ENCODE data around the gene MAP4K4.

Gene MAP4K4

DNA sequence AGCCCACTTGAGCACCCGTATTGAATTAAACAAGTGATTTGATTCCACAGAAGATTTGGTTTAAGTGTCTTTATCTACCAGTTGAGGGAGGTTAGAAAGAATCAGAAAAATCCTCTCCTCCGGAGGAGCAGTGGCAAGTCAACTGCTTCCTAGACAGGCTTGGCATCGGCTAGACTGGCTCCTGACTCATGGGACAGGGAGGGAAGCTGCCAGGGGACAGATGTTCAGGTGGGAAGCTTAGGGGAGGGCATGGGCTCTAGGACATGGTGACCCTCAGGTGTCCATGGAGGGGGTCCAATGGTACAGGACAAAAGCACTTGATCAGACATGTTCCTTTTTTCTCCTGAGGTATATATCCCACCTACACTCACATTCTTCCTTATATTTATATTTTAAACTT is 175.0 kb downstream of the MAP4K4 start:
- DNase-seq (ENCODE audit: low read depth, low spot score), result no peak
- no peak overlapping the region for H3K9ac ChIP-seq (ENCODE audit: insufficient read length, low read depth)
- H3K9me3 ChIP-seq (ENCODE audit: insufficient read depth, low read length), result no peaks in the 10 kb centered on the region
- no peaks in the 10 kb centered on the region for H3K4me1 ChIP-seq (ENCODE audit: insufficient read depth, insufficient read length)
- H3K36me3 ChIP-seq (ENCODE audit: insufficient read depth, insufficient read length, low read length), result peaks cover 91% of the 10 kb centered on the region
- H3K27me3 ChIP-seq (ENCODE audit: insufficient read depth, insufficient read length), result no peaks in the 10 kb centered on the region
- H3K4me3 ChIP-seq (ENCODE audit: insufficient read length, low read depth), result no peak overlapping the region
- no peak for TF ChIP-seq YY1 (IDR thresholded peaks at IDR 0.05; ENCODE audit: insufficient read depth, insufficient read length)
- TF ChIP-seq ZNF274 (IDR thresholded peaks at IDR 0.05; ENCODE audit: low read depth, low read length), result no peak
- no peak for TF ChIP-seq SUZ12 (IDR thresholded peaks at IDR 0.05; ENCODE audit: extremely low read depth, insufficient read depth, insufficient read length)

DNA sequence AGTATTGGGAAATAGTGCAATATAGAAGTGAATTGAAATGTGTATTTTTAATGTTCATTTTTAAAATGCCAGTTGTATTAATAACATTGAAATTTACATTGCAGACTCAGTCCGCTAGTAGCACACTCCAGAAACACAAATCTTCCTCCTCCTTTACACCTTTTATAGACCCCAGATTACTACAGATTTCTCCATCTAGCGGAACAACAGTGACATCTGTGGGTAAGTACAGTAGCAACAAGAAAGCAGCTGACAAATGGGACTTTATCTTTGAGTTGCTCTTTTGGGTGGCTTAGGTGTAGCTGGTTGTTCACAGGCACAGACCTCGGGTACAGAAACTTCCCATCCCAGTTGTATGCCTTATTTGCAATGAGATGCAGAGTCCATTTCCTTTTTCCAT is 176.0 kb downstream of the MAP4K4 start:
- H3K9ac ChIP-seq (ENCODE audit: insufficient read length, low read depth), result no peak overlapping the region
- DNase-seq (ENCODE audit: low read depth, low spot score), result no peak
- H3K4me3 ChIP-seq (ENCODE audit: insufficient read length, low read depth), result no peak overlapping the region
- peaks cover 88% of the 10 kb centered on the region for H3K36me3 ChIP-seq (ENCODE audit: insufficient read depth, insufficient read length, low read length)
- H3K9me3 ChIP-seq (ENCODE audit: insufficient read depth, low read length), result no peaks in the 10 kb centered on the region
- H3K4me1 ChIP-seq (ENCODE audit: insufficient read depth, insufficient read length), result no peaks in the 10 kb centered on the region
- H3K27me3 ChIP-seq (ENCODE audit: insufficient read depth, insufficient read length), result no peaks in the 10 kb centered on the region
- TF ChIP-seq SUZ12 (IDR thresholded peaks at IDR 0.05; ENCODE audit: extremely low read depth, insufficient read depth, insufficient read length) (no peak), YY1 (IDR thresholded peaks at IDR 0.05; ENCODE audit: insufficient read depth, insufficient read length) (no peak), ZNF274 (IDR thresholded peaks at IDR 0.05; ENCODE audit: low read depth, low read length) (no peak)

DNA sequence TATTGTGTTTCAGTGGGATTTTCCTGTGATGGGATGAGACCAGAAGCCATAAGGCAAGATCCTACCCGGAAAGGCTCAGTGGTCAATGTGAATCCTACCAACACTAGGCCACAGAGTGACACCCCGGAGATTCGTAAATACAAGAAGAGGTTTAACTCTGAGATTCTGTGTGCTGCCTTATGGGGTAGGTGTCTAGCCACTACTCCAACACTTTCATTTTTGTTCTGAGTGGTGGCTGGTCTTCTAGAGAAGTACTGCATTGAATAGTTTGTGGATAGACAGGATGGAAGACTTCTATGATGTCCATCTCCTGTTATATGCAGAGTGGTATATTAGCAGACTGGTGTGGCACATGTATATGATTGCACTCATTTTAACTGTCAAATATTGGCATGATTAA is 176.6 kb downstream of the MAP4K4 start:
- H3K4me3 ChIP-seq (ENCODE audit: insufficient read length, low read depth), result no peak overlapping the region
- H3K9ac ChIP-seq (ENCODE audit: insufficient read length, low read depth), result no peak overlapping the region
- H3K9me3 ChIP-seq (ENCODE audit: insufficient read depth, low read length), result no peaks in the 10 kb centered on the region
- TF ChIP-seq YY1 (IDR thresholded peaks at IDR 0.05; ENCODE audit: insufficient read depth, insufficient read length) (no peak), SUZ12 (IDR thresholded peaks at IDR 0.05; ENCODE audit: extremely low read depth, insufficient read depth, insufficient read length) (no peak), ZNF274 (IDR thresholded peaks at IDR 0.05; ENCODE audit: low read depth, low read length) (no peak)
- H3K36me3 ChIP-seq (ENCODE audit: insufficient read depth, insufficient read length, low read length), result peaks cover 87% of the 10 kb centered on the region
- H3K4me1 ChIP-seq (ENCODE audit: insufficient read depth, insufficient read length), result no peaks in the 10 kb centered on the region
- H3K27me3 ChIP-seq (ENCODE audit: insufficient read depth, insufficient read length), result no peaks in the 10 kb centered on the region
- DNase-seq (ENCODE audit: low read depth, low spot score), result no peak

- no peaks in the 10 kb centered on the region for H3K9me3 ChIP-seq (ENCODE audit: insufficient read depth, low read length)
- TF ChIP-seq SUZ12 (IDR thresholded peaks at IDR 0.05; ENCODE audit: extremely low read depth, insufficient read depth, insufficient read length), result no peak
- TF ChIP-seq ZNF274 (IDR thresholded peaks at IDR 0.05; ENCODE audit: low read depth, low read length), result no peak
- no peak for TF ChIP-seq YY1 (IDR thresholded peaks at IDR 0.05; ENCODE audit: insufficient read depth, insufficient read length)
- no peak overlapping the region for H3K9ac ChIP-seq (ENCODE audit: insufficient read length, low read depth)
- no peak overlapping the region for H3K4me3 ChIP-seq (ENCODE audit: insufficient read length, low read depth)
- H3K36me3 ChIP-seq (ENCODE audit: insufficient read depth, insufficient read length, low read length), result peaks cover 69% of the 10 kb centered on the region
- no peaks in the 10 kb centered on the region for H3K4me1 ChIP-seq (ENCODE audit: insufficient read depth, insufficient read length)
- DNase-seq (ENCODE audit: low read depth, low spot score), result no peak
- H3K27me3 ChIP-seq (ENCODE audit: insufficient read depth, insufficient read length), result no peaks in the 10 kb centered on the region
Measured at GRCh38 chr2:101879466-101879865, 182.0 kb downstream of the MAP4K4 start.

DNA sequence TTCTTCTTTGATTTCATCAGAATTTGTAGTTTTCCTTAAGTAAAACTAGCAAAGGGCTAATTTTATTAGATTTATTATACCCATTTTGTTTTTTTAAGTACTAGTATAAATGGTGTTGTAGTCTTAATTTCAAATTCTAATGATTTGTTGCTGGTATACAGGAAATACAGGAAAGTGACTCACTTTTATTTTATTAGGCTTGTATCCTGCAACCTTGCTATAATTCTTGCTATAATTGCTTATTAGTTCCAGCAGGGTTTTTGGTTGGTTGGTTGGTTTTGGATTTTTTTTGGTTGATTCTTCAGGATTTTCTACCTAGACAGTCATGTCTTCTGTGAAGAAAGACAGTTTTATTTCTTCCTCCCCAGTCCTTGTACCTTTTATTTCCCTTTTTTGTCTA is 183.6 kb downstream of the MAP4K4 start:
- no peak overlapping the region for H3K9ac ChIP-seq (ENCODE audit: insufficient read length, low read depth)

GRCh38 chr2:101882769-101883307 is 185.3 kb downstream of the MAP4K4 start:
- Histone ChIP-seq H3K9ac (ENCODE audit: insufficient read length, low read depth) (no peak overlapping the region), H3K9me3 (ENCODE audit: insufficient read depth, low read length) (no peaks in the 10 kb centered on the region), H3K36me3 (ENCODE audit: insufficient read depth, insufficient read length, low read length) (peaks cover 69% of the 10 kb centered on the region), H3K4me3 (ENCODE audit: insufficient read length, low read depth) (no peak overlapping the region), H3K4me1 (ENCODE audit: insufficient read depth, insufficient read length) (no peaks in the 10 kb centered on the region), H3K27me3 (ENCODE audit: insufficient read depth, insufficient read length) (no peaks in the 10 kb centered on the region)
- TF ChIP-seq ZNF274 (IDR thresholded peaks at IDR 0.05; ENCODE audit: low read depth, low read length) (no peak), SUZ12 (IDR thresholded peaks at IDR 0.05; ENCODE audit: extremely low read depth, insufficient read depth, insufficient read length) (no peak), YY1 (IDR thresholded peaks at IDR 0.05; ENCODE audit: insufficient read depth, insufficient read length) (no peak)
- no peak for DNase-seq (ENCODE audit: low read depth, low spot score)

More for the DNA sequence above, 183.6 kb downstream of the MAP4K4 start:
- no peak overlapping the region for H3K4me3 ChIP-seq (ENCODE audit: insufficient read length, low read depth)
- TF ChIP-seq YY1 (IDR thresholded peaks at IDR 0.05; ENCODE audit: insufficient read depth, insufficient read length) (no peak), ZNF274 (IDR thresholded peaks at IDR 0.05; ENCODE audit: low read depth, low read length) (no peak), SUZ12 (IDR thresholded peaks at IDR 0.05; ENCODE audit: extremely low read depth, insufficient read depth, insufficient read length) (no peak)
- no peak for DNase-seq (ENCODE audit: low read depth, low spot score)
- peaks cover 65% of the 10 kb centered on the region for H3K36me3 ChIP-seq (ENCODE audit: insufficient read depth, insufficient read length, low read length)
- H3K9me3 ChIP-seq (ENCODE audit: insufficient read depth, low read length), result no peaks in the 10 kb centered on the region
- H3K27me3 ChIP-seq (ENCODE audit: insufficient read depth, insufficient read length), result no peaks in the 10 kb centered on the region
- H3K4me1 ChIP-seq (ENCODE audit: insufficient read depth, insufficient read length), result no peaks in the 10 kb centered on the region

DNA sequence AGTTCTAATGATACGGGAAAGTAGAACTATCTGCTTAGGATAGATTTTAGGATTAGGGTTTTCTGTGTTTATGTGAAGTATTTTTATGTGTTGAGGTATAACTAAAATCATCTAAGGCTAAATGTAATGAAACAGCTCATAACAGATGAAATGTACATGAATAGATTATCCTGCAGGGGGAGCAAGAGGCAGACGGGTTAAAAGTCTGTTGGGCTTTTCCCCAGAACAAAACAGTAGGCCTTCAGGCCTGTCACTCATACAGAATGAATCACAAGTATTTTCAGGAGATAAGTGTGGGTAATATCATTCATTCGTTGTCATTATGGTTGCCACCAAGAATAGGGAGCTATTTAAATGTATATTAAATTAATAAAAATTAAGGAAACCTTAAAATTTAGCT is 186.4 kb downstream of the MAP4K4 start:
- peaks cover 68% of the 10 kb centered on the region for H3K36me3 ChIP-seq (ENCODE audit: insufficient read depth, insufficient read length, low read length)
- H3K27me3 ChIP-seq (ENCODE audit: insufficient read depth, insufficient read length), result no peaks in the 10 kb centered on the region
- no peak for TF ChIP-seq YY1 (IDR thresholded peaks at IDR 0.05; ENCODE audit: insufficient read depth, insufficient read length)
- TF ChIP-seq SUZ12 (IDR thresholded peaks at IDR 0.05; ENCODE audit: extremely low read depth, insufficient read depth, insufficient read length), result no peak
- no peak for TF ChIP-seq ZNF274 (IDR thresholded peaks at IDR 0.05; ENCODE audit: low read depth, low read length)
- H3K4me3 ChIP-seq (ENCODE audit: insufficient read length, low read depth), result no peak overlapping the region
- no peak for DNase-seq (ENCODE audit: low read depth, low spot score)
- H3K9me3 ChIP-seq (ENCODE audit: insufficient read depth, low read length), result no peaks in the 10 kb centered on the region
- H3K9ac ChIP-seq (ENCODE audit: insufficient read length, low read depth), result no peak overlapping the region
- H3K4me1 ChIP-seq (ENCODE audit: insufficient read depth, insufficient read length), result no peaks in the 10 kb centered on the region
